OCI-LY7 (cell line): ENCODE measurements around the gene F2RL3.

Experiments used
- EZH2phosphoT487 ChIP-seq: fragments of 200-600 bp; sonication (generic); IDR thresholded peaks from 2 replicates; pipeline ENCODE4 v1.6.1; 2018; ENCODE audit warnings: low read depth, borderline replicate concordance, mild to moderate bottlenecking, mixed run types, antibody characterized with exemption, low read length, moderate library complexity, mixed read lengths
- TF ChIP-seq, protein P1 (sequence below): fragments of 200-600 bp; sonication (generic); conservative IDR thresholded peaks from 2 replicates; pipeline ENCODE4 v1.5.1; 2014; ENCODE audit warnings: mild to moderate bottlenecking, antibody characterized with exemption, low read length, moderate library complexity, mixed read lengths

DNA sequence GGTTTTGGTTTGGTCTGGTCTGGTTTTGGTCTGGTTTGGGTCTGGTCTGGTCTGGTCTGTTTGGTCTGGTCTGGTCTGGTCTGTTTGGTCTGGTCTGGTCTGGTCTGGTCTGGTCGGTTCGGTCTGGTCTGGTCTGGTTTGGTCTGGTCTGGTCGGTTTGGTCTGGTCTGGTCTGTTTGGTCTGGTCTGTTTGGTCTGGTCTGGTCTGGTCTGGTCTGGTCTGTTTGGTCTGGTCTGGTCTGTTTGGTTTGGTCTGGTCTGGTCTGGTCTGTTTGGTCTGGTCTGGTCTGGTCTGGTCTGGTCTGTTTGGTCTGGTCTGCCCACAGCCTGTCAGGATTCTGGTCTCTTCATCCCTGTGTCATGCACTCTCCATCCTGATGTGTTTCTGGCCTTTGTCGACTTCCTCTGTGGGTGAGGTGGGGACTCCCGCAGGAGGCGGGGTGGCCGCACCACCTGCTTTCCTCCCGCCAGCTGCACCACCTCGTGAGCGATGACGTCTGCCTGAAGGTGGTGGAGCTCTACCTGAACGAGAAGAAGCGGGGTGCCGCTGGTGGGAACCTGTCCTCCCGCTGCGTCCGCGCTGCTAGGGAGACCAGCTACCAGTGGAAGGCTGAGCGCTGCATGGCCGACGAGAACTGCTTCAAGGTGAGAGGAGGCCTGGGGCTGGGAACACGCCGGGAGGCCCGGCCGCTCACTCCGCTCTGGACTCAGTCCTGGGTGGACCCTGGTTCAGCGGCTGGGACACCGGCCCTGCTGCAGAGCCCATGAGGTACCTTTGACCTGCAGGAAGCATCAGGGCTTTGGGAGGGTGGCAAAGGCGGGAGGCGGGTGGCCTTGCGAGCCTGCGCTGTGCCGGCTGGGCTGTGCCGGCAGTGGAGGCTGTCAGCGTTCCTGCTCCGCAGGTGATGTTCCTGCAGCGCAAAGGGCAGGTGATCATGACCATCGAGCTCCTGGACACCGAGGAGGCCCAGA, 12.9 kb upstream of the F2RL3 start:
- TF ChIP-seq, protein P1, sequence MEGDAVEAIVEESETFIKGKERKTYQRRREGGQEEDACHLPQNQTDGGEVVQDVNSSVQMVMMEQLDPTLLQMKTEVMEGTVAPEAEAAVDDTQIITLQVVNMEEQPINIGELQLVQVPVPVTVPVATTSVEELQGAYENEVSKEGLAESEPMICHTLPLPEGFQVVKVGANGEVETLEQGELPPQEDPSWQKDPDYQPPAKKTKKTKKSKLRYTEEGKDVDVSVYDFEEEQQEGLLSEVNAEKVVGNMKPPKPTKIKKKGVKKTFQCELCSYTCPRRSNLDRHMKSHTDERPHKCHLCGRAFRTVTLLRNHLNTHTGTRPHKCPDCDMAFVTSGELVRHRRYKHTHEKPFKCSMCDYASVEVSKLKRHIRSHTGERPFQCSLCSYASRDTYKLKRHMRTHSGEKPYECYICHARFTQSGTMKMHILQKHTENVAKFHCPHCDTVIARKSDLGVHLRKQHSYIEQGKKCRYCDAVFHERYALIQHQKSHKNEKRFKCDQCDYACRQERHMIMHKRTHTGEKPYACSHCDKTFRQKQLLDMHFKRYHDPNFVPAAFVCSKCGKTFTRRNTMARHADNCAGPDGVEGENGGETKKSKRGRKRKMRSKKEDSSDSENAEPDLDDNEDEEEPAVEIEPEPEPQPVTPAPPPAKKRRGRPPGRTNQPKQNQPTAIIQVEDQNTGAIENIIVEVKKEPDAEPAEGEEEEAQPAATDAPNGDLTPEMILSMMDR: no peak
- no peak for TF ChIP-seq EZH2phosphoT487
